Measurements from ENCODE around the gene DCXR.

DCXR gene

DNA sequence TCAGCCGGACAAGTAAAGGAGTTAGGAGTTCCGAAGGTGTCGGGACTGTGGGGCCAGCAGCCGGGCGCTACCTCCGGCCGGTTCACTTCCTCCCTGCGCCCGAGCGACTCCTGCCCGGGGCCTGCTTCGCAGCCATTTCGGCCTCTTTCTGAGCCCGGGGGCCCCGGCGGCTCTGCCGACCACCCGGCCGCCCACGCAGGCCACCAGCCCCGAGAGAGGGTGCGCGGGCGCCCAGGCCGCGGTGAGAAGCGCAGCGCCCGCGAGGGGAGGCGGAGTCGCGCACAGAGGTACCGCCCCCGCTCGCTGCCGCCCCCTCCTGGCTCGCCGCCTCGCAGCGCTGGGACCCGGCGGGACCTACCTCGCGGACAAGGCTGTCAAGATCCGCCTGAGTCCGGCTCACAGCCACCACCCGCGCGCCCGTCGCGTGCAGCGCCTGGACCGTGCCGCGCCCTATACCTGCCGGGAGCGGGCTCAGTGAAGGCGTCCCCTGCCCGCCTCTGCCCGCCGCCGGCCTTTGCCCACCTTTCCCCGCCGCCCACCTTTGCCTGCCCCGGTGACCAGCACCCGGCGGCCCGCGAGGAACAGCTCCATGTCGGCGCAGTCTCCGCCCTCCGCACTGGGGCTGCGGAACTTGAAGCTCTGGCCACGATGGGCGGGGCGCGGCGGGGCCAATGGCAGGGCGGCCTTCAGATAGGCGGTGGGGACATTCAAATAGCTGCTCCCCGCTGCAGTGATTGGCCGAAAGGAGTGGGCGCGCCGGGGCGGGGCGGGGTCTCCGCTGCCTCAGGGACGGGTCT lies at the start of gene DCXR:
Gene DCXR (minus strand): TSS at position 606 of the 797 bp plus-strand sequence. CDS start 15 bp downstream, at position 591.
- peak; percentile 95 for DNase-seq

DNA sequence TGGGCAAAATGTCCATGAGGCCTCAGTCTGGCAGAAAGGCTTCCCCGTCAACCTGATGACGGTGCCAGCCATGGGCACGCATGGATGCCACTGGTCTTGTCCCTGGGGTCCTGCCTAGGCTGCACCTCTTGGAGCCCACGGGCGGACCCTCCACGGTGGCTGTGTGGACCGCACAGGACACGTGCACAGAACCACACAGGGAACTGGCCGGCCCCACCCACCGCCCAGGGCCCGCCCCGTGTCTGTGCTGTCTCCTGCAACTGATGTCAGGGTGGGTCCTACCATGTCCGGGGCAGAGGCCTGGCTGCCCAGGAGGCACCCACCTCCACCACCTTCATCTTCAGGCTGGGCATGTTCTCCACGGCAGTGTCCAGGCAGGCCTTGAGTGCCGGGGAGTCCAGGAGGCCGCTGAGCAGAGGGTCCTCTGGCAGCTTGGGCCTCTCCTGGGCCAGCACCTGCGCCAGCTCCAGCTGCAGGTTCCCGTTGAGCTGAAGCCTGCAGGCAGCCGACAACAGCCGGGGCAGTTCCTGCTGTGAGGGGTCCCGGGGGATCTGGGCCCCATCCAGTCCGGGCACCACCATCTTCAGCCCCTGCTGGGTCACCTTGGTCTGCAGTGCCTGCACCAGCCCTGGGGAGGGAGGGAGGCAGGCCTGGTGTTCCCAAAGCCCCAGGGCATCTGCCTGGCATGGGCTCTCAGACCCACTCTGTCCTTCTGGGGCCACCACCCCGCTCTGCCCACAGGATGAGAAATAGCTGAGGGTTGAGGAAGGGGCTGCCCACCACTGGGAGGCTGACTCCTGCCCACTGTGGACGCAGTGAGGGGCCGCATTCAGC lies 48.7 kb upstream of the DCXR start:
- no peak for DNase-seq

DNA sequence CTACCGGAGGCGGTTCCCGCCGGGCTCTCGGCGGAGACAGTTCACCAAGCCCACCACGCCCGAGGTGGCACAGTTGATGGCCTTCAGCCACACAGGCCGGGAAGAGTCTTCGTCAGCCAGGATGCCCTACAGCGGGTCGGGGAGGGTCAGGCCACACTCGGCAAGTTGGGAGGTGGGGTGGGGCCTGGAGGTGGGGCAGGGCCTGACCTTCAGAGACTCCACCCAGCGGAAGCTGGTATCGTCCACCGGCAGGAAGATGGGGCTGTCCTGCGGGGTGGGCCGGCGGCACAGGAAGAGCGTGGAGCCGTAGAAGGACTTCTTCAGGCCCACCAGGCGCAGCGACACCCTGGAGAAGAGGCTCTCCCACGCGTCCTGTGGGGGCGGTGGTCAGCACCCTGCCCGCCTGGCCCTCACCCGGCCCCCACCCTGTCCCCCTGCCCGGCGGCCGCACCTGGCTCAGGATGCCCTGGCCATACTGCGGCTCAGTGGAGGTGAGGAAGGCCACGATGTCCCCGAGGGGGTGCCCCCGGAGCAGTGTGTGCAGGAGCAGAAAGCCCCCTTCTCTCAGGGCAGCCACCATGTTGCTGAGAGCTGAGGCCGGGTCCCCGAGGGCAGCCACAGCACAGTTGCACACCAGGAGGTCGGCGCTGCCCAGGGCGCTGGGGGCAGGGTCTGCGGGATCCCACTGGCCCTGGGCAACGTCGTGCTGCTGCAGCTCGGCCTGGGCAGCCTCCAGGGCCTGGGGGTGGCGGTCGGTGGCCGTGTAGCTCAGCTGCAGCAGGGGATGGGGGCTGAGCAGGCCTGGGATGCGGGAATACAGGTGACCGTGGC lies 47.7 kb upstream of the DCXR start:
- no peak for DNase-seq

DNA sequence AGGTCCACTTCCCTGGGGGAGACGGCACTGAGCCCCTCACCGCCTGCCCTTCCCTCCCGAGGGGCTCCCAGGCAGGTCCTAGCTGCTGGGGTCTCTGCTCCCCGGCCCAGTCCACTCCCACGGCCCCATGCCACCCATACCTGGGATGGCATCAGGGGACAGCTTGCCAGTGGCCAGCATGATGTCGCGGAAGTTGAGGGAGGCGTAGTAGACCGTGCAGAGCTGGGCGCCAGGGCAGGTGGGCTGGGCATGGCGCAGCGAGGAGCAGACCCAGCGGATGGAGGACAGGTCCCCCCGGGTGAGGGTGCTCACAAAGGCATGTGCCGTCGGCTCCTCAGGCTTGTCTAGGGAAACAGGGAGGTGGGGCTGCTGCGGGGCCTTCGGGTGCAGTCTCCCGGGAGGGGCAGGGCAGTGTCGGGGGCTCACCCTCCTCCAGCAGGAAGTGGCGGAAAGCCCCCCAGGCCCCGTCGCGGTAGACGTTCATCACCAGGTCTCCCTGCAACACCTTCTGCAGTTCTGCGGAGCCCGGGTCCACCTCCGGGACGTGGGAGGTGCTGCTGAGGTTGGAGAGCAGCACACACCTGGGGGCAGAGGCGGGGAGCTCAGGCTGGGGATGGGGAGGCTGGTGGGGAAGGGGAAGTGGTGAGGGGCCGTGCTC lies 47.0 kb upstream of the DCXR start:
- no peak for DNase-seq

DNA sequence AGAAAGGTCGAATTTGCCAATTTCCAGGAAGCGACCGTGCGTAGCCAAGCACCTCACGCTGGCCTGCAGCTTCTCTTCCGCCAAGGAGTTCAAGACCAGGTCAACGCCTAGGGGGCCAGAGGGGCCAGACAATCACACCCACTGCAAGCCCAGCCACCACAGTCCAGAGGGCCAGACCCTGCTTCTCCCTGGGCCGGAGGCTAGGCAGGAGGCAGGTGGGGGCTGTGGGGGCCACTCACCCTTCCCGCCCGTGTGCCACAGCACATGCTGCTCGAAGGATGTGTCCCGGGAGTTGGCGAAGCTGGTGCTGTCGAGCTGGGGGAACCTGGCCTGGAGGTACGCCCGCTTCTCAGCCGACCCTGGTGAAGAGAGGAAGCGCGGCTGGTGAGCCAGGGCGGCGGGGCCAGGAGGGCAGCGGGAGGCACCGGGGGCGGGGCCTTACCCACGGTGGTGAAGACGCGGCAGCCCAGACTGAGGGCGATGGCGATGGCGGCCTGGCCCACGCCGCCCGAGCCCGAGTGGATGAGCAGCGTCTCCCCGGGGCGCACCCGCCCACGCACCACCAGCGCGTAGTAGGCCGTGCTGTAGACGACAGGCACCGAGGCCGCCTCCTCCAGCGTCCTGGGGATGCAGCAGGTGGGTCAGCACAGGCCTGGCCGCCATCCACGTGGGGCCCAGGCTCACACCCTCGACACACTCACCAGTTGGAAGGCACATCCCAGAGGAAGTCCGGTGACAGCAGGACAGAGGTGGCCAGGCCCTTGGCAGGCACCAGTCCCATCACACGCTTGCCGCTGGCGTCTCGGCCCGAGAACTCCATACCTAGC lies 46.2 kb upstream of the DCXR start:
- no peak for DNase-seq

DNA sequence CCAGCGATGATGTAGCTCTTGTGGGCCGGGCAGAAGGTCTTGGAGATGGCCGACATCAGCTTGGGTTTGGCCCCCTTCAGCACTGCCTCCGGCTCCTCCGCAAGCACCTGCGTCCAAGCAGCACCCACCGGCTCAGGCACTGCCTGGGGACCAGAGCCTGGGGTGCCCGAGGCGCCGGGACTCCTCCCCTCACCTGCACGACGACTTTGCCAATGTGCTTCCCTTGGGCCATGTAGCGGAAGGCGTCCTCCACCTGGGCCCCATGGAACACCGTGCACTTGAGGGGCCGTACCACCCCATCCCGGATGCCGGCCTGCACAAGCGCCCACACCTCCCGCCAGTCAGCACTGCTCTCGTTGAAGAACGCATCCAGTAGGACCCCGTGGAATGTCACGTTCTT lies 45.5 kb upstream of the DCXR start:
- no peak for DNase-seq

DNA sequence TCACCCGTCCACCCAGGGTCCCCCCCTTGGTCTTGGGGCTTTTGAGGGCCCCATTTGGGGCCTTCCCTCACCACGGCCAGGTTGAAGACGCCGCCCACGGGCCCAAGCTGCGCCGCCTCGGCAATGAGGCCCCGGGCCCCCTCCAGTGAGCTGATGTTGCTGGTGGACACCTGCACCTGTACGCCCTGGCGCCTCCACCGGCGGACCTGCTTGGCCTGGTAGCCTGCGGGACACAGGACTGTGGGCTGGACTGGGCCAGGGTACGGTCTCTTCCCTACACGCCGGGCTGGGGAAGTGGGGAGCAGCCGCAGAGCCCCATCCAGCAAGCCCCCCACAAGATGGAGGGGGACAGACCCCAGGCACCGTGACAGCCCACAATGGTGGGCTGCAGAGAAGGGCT lies 45.0 kb upstream of the DCXR start:
- DNase-seq: no peak

DNA sequence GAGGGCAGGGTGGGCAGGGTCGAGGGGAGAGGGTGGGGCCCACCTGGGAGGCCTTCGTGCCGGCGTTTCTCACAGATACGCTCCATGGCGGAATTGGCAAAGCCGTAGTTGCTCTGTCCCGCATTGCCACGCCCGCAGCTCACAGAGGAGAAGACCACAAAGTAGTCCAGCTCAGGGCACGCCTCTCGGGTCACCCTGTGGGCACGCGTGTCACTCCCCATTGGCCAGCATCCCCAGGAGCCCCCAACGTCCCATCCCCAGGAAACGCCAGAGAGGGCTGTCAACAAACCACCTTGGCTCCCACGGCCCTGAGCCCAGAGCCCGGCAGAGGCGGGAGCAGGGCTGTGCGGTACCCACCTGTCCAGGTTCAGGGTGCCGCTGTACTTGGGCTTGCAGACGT lies 44.5 kb upstream of the DCXR start:
- DNase-seq: no peak

DNA sequence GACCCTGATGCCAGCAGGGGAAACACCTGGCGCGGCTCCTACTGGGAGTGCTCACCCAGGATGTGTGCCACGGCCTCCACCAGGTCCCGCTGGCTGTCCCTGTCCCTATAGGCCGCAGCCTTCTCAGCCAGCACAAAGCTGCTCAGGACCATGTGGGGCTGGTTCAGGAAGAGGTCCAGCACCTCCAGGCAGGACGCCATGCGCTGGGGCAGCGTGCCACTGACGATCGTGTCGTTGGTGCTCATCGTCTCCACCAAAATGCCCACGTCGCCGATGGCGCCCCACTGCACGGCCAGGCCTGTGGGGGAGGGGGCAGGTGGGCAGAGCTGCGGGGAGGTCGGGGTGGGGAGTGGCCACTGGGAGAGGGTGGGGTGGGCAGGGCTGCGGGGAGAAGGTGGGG lies 44.0 kb upstream of the DCXR start:
- no peak for DNase-seq

DNA sequence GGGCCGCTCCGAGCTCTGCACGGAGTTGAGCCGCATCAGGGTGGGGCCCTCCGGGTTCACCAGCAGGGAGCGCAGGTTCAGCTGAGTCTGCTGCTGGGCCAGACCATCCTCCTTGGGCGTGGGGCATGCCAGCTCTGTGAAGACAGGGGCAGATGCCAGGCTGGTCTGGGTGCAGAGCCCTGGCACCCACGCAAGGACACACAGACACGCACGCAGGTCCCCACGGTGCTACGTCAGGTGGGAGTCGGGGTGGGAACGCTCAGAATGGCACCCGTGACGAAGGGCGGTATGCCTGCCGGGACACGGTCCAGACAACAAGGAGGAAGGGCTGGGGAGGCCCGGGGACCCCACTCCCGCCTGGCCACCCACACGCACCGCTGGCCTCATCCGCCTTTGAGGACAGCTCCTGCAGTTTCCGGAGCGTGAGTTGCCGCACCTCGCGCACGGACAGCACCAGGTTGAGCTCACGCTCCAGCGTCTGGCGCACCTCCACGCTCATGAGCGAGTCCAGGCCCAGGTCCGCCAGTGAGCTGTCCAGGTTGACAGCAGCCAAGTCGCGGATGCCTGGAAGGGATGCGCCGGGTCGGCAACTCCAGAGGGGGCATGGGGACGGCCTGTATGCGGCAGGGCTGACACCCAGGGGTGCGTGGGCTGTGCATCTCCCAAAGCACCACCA lies 43.4 kb upstream of the DCXR start:
- no peak for DNase-seq

DNA sequence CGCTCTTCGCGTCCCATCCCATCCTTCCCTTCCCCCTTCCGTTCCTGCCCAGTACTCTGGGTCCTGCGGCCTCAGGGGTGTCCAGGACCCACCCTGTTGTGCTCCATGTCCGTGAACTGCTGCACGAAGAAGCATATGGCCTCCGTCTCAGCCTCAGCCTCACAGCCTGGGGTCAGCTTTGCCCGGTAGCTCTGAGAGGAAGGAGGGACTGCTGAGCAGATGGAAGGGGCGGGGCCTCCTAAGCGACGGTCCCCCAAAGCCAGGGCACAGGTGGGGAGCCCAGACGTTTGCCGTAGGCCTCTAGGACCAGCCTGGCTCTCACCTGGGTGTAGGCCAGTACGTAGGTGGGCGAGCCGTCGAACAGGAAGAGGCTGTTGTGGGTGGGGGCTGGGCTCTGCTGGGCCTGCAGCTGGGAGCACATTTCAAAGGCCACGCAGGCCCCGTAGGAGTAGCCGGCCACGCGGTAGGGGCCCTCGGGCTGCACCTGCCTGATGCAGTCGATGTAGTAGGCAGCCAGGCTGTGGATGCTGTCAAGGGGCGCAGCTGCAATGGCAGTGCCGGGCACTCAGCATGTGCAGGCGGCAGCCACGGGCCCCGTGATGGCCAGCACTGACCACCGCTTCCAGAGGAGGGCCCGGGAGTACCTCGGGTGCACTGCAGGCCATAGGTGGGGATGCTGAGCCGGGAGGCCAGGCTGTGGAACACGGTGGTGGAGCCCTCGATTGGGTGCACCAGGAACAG lies 42.7 kb upstream of the DCXR start:
- DNase-seq: no peak

DNA sequence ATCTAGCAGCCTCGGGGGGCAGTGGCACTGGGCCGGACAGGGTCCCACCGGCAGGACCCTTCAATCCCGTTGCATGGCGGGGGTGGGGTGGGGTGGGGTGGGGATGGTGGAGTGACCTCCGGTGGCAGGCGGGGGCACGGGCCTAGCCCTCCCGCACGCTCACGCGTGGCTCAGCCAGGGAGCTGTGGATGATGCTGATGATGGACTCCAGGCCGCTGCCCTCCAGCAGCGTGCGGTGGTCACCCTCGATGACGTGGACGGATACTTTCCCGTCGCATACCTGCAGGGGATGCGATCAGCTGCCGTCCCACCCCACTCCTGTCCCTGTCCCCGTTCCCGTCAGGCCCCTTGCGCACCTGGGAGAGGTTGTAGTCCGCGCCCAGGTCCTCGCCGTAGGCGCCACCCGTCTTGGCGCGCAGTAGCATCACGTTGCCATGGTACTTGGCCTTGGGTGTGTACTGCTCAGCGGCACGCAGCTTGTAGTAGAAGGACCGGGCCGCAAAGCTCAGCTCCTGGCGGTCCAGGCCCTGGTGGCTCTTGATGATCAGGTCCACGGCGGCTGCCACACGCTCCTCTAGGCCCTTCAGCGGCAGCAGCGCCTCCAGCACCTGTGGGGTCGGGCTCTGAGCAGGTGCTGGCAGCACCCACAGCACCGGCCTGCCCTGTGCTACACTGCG lies 41.6 kb upstream of the DCXR start:
- DNase-seq: no peak

DNA sequence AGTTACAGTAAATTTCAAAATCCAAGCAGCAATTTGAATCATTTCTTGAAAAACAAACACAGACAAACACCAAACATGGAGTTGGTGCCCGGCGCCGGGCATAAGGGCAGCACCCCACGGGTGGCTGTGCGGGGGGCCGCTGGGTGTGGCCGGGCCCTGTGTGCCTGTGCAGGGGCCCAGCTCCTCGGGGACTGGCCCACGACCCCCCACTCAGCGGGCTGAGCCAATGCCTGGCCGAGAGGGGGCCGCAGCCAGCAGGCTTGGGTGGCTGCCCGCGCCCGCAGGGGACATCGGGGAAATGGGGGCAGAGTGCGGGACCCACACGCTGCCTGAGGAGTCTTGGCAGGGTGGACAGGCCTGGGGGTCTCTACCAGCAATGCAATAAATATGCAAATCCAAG lies 40.9 kb upstream of the DCXR start:
- DNase-seq: no peak

DNA sequence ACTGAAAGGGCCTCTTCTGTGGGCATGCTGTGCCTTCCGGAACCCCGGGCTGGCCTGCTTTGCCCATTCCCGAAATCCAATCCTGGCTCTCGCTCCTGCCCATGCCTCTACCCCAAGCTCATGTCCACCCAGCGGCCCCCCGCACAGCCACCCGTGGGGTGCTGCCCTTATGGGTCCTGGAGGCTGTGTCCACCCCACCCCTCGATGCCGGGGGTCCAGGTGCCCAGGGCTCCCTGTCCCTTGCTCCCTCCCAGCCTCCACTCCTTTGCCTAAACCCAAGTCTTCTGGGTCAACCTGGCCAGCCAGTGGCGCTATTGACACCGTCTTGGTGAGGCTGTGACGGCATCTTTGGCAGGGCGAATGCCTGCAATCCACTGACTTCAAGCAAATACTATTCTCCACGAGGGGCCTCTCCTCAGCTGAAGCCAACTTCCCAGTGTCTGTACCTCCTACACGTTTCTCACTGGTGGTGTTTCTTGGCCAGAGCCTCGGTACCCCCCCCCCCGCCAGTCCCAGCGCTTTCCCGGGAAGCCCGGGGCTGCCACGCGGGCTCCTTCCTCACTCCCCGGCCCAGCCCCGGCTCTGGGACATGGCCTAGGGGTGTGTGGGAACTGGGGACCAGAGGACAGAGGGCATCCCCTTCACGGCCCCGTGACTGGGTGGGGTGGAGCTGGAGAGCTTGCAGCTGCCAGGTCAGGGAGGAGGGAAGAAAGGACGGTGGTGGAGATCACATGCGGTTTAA lies 40.3 kb upstream of the DCXR start:
- no peak for DNase-seq

DNA sequence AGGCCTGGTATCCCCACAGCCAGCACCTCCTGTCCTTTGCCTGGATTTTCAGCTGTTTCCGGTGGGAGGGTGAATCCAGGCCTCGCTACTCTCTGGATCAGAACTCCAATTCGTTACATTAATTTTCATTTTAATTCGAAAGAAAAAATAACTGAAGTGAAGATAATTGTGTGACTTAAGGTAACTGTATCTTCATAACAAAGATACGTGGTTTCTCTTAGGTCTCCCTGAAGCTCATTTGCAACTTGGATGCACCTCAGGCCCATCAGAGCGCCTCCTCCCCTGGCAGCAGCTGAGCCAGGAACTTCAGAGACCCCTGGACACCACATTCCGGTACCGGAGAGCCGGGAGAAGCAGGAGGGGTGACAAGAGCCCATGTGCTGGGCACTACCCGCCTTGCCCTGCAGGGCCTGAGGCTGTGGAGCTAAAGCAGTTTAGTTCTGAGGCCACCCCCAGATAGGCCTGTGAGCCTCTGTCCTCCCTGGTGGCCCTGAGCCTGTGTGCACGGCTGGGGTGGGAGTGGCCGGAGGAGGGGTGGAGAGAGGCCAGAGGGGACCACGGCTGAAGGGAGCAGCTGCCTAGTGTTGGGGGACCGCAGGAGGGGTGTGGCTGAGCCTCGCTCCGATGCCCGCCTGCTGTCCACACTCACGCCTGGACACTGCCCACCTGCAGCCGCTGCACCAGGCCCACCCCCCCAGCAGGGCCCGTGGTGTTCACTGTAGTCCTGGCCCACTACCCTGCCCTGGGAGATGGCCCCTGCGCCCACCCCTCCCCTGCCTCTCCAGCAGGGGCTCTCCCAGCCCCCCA lies 39.5 kb upstream of the DCXR start:
- no peak for DNase-seq

DNA sequence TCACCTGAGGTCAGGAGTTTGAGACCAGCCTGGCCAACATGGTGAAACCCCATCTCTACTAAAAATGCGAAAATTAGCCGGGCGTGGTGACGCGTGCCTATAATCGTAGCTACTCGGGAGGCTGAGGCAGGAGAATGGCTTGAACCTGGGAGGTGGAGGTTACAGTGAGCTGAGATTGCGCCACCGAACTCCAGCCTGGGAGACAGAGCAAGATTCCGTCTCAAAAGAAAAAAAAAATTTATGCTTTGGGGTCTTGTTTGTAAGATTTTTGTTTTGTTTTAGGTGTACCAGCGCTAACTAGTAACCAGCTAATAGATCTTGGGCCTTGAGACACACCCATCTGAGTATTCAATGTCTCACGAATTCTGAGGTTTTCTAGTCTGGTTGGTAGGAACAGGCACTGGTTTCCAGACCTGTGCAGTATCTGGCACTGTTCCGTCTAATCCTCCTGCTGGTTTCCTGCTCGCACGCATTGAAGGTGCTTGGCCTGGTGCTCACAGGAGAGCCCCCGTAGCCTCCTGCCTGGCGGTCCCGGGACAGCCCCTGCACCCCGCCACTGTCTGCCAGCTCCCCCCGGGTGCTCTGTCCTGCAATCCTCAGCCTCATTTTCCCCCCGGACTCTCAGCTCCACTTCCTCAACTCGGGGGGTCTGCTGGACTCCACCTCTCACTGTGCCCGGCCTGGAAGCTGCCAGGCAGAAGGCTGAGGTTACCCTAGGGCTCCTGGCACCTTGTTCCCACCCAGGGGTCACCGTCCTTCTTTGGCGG lies 38.7 kb upstream of the DCXR start:
- no peak for DNase-seq

DNA sequence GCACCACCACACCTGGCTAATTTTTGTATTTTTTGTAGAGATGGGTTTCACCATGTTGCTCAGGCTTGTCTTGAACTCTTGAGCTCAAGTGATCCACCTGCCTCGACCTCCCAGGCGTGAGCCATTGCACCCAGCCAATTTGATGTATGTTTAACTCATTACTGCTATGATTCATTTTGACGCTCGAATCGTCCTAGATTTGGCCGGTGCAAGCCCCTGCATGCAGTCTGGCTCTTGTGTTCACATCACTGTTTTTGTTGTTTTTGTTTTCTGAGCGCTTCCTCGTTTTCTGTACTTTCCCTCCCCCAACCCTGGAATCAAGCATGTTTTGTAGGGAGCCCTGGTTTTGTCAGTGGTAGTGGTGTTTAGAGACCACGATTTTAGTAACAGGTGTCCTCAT lies 35.9 kb upstream of the DCXR start:
- no peak for DNase-seq

DNA sequence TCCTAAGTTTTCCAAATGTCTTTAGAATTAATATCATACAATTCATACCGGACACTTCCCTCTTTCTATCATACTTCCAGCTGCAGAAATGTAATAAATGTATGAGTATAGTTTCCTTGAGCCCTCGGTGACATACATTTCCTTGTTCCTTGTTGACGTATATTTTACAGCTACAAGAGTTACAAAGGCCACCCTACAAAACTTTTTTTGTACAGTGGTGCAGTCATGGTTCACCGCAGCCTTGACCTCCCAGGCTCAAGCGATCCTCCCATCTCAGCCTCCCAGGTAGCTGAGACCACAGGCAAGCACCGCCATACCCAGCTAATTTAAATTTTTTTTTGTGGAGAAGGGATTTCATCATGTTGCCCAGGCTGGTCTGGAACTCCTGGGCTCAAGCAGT lies 35.3 kb upstream of the DCXR start:
- no peak for DNase-seq

Measured in CD4-positive, alpha-beta T cell treated with Interleukin-4 for 4 hours (primary cell).